GM21723 (cell line): ENCODE measurements around the gene RNF225.
"Not testable (repeated sequence)": the region's sequence is repeated elsewhere in the genome, so short reads cannot be mapped to it uniquely, and the experiment has no call there.

Experiments used
- ATAC-seq: cut with Tn5 transposase; IDR thresholded peaks from one replicate; pipeline ENCODE4 v1.9.1; 2021; ENCODE audit warnings: mild to moderate bottlenecking, moderate library complexity; ENCODE audit not compliant: unreplicated experiment

RNF225 gene

GRCh38 chr19:58407658-58408151, 12.2 kb downstream of the RNF225 start:
- peak; percentile 15 for ATAC-seq

GRCh38 chr19:58408152-58409009, 12.9 kb downstream of the RNF225 start, which contains the start of gene ZNF584:
TSS of gene ZNF584 (plus strand) at chr19:58408649. CDS start at chr19:58409148, 499 bp downstream.
- ATAC-seq: peak; percentile 90

GRCh38 chr19:58409010-58409790, 13.7 kb downstream of the RNF225 start:
- peak; percentile 15 for ATAC-seq

- no peak for ATAC-seq
These were observed 21.1 kb downstream of the RNF225 start for GRCh38 chr19:58416604-58417003.

GRCh38 chr19:58417071-58417470, 21.6 kb downstream of the RNF225 start:
- no peak for ATAC-seq

- no peak for ATAC-seq
These were observed 33.2 kb downstream of the RNF225 start for GRCh38 chr19:58428617-58429016.

- ATAC-seq: no peak
These were observed 34.3 kb downstream of the RNF225 start for GRCh38 chr19:58429745-58430144.

- ATAC-seq: no peak
These were observed 38.8 kb downstream of the RNF225 start for GRCh38 chr19:58434217-58434616.

- peak; percentile 94 for ATAC-seq
These were observed 44.4 kb downstream of the RNF225 start, which contains the start of gene ZNF132 for GRCh38 chr19:58439576-58440554. TSS of gene ZNF132 (minus strand) at chr19:58440153. CDS start at chr19:58439821, 332 bp downstream.

- no peak for ATAC-seq
These were observed 45.1 kb downstream of the RNF225 start for GRCh38 chr19:58440556-58440955.

GRCh38 chr19:58442986-58443385, 47.5 kb downstream of the RNF225 start:
- ATAC-seq: not testable (repeated sequence)
